K562 treated with DMSO at 1 percent for 12 hours (cell line): Measurements from ENCODE around the gene NCOA4. TPM values are rescaled to one million over a fixed set of nuclear protein-coding genes. Genes with fewer than 3 reads are reported as not detected.

ENCODE experiments used
- total RNA-seq: library from RNA; unstranded; fragments of 300-600 nt; gene quantifications from 2 replicates; pipeline ENCODE4 v1.2.3, GENCODE V29; 2022; ENCODE audit not compliant: insufficient read depth

NCOA4 gene
- total RNA-seq: 87.9 and 198 TPM in 2 replicates

DNA sequence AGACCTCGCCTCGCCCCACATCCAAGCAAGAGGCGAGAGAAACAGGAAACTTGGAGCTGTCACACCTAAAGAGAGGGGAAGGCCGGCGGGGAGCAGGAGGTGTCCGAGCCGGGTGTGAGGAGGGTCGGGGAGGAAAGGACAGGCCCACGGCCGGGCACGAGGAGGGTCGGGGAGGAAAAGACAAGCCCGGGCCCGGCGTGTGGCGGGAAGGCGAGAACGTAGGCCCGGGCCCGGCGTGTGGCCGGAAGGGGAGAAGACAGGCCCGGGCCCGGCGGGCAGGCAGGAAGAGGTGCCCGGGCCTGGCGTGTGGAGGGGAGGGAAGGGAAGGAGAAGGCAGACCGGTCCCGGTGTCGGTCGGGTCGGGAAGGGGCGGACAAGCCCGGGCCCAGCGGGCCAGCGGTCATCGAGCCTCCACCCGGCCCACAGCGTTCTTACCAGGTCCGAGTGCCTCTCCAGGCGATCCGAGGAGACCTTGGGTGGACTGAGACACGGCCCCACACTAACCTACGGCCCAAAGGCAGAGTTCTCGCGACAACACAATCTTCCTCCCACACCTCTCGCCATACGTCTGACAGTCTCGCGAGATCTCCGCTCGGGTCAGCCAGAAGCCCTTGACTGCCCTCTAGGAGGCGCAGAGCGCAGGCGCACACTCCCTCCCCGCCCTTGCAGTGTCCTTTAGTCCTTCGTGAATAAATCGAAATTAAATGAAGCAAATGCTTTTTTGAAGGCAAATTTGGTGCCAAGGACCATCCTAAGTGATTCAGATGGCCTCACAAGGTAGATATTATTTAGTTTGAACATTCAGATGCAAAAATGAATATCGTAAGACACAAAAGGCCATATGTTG, at the start of gene NCOA4:
Gene NCOA4, minus strand, starts transcription at position 533 of the 847 bp plus-strand sequence. CDS start 13,943 bp downstream, outside the sequence.

DNA sequence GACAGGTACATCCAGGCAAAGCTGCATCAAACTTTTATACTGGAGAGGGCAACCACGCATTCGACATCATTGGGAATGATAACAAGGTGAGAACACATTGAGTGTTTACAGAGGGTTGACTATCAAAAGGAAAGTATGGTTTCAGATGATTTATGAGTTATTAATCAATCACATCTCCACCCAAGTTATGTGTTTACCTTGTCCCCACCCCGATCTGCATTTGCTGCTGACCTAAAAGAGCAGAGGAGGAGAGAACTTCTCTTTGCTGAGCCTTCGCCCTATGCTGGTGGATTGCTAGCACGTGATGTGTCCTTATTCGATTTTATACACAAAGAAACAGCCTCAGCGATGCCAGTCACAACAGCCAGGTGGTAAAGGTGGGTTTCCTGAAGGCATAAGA, 15.8 kb upstream of the NCOA4 start, which contains the start of gene MSMB:
Gene MSMB, minus strand, starts transcription at position 9 of the 400 bp plus-strand sequence. CDS start 32 bp downstream, outside the sequence.

DNA sequence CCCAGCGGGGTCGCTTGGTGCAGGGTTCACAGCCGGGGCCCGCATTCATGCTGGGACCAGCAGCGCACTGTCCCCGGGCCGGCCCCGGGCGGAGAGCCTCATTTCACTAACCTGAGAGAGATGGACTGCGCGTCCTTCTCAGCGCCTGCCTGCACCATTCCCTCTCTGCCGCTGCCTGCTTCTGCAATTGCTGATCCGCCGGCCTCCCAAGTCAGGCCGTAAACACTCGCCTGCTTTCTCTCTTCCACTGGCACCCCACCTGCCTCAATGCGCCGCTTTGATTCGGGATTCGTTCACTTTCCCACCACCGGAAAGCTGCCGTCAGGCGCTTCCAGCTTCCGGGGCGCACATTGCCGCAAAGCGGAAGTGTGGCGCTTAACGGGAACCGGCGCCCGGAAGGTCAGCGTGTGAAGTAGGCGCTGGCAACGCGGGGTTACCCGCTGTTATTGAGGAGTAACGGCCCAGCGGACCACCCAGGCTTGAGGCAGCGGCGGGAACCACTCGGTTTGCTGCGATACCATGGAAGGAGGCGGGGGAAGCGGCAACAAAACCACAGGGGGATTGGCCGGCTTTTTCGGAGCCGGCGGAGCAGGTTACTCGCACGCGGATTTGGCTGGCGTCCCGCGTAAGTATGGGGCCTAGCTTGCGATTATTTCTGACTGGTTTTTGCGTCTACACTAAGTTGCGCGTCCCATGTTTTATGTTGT, 58.2 kb downstream of the NCOA4 start, which contains the start of gene TIMM23:
Gene TIMM23, plus strand, starts transcription at position 384 of the 707 bp plus-strand sequence. Its CDS starts 136 bp downstream, at position 520.

Other genes with a start within 250 kb of the NCOA4 start
- 5.7 and 14.7 TPM in 2 replicates for gene AGAP4, start 183.1 kb downstream of the NCOA4 start, total RNA-seq
- gene TIMM23, start 58.1 kb downstream of the NCOA4 start, total RNA-seq: 88.2 and 111 TPM in 2 replicates
- gene MSMB, start 15.6 kb upstream of the NCOA4 start, total RNA-seq: not detected in 2 replicates